Endothelial cell of umbilical vein (primary cell): ENCODE results near the gene ZBTB46. TPM values are rescaled to one million over a fixed set of nuclear protein-coding genes. Genes with fewer than 3 reads are reported as not detected.

ENCODE experiments used
- BruUV-seq: library from RNA; stranded (reverse); fragments of 400-500 nt; replicated peaks from 2 replicates; lab custom pipeline; 2021; lab: Mats Ljungman, UMichigan
- CTCF ChIA-PET: fragments of 300-600, 350-600 bp; sonication (Branson Sonifier 250); formaldehyde crosslinking; loops from one replicate; lab custom pipeline; 2021; ENCODE audit warnings: antibody characterized with exemption, inconsistent platforms; lab: Charles Lee
- POLR2A ChIA-PET: fragments of 300-600, 350-600 bp; sonication (Branson Sonifier 250); formaldehyde crosslinking; loops from one replicate; lab custom pipeline; 2021; ENCODE audit warnings: antibody characterized with exemption, inconsistent platforms; lab: Charles Lee
- DNase-seq: peaks from one replicate; pipeline ENCODE4 v3.0.0-alpha.2; 2011; ENCODE audit warnings: low read depth, low spot score
- FAIRE-seq: peaks from 2 replicates; lab custom pipeline; 2011; peaks lifted over from hg19 to GRCh38; lab: Jason Lieb, UNC
- H2AFZ ChIP-seq: 2 replicates; pipeline ENCODE4 v1.6.0; 2012; ENCODE audit warnings: low read depth, low read length, control low read depth, inconsistent platforms
- H3K27ac ChIP-seq: 2 replicates; pipeline ENCODE4 v1.5.1; 2011; ENCODE audit warnings: low read depth, mild to moderate bottlenecking, control low read depth, low read length, moderate library complexity; ENCODE audit not compliant: insufficient read depth
- H3K27me3 ChIP-seq, 2 experiments: 2 replicates each; pipeline versions ENCODE4 v1.6.0 to v1.6.1; 2011; ENCODE audit warnings: low read length in 2 of 2, mixed read lengths in 1 of 2; ENCODE audit not compliant: control insufficient read depth in 2 of 2, insufficient read depth in 2 of 2
- H3K36me3 ChIP-seq, 2 experiments: 2 replicates in 1 of 2; 3 replicates in 1 of 2; pipeline ENCODE4 v1.5.1; 2011; ENCODE audit warnings: low read length in 2 of 2, mild to moderate bottlenecking in 1 of 2, moderate library complexity in 1 of 2; ENCODE audit not compliant: control insufficient read depth in 2 of 2, insufficient read depth in 2 of 2; ENCODE audit errors: extremely low read depth in 1 of 2
- H3K4me1 ChIP-seq: 3 replicates; pipeline ENCODE4 v1.5.1; 2011; ENCODE audit warnings: mild to moderate bottlenecking, low read length; ENCODE audit not compliant: control insufficient read depth, insufficient read depth; ENCODE audit errors: extremely low read depth
- H3K4me2 ChIP-seq: 2 replicates; pipeline ENCODE4 v1.6.1; 2011; ENCODE audit warnings: low read length, control low read depth, mixed read lengths; ENCODE audit not compliant: insufficient read depth
- H3K4me3 ChIP-seq, 3 experiments: fragments of 200-600 bp in 1 of 3; sonication (generic), shearing (Covaris generic) in 1 of 3; replicated peaks in 1 of 3; 2 replicates each; pipeline ENCODE4 v1.5.1; 2011 to 2016; ENCODE audit warnings: control low read depth in 3 of 3, low read length in 3 of 3, mild to moderate bottlenecking in 2 of 3, inconsistent platforms in 1 of 3, low read depth in 1 of 3, moderate library complexity in 1 of 3; ENCODE audit not compliant: insufficient read depth in 1 of 3
- H3K79me2 ChIP-seq: 2 replicates; pipeline ENCODE4 v1.6.0; 2012; ENCODE audit warnings: low read length, inconsistent platforms; ENCODE audit not compliant: control insufficient read depth, insufficient read depth
- H3K9ac ChIP-seq: replicated peaks from 2 replicates; pipeline ENCODE3; 2011; ENCODE audit warnings: low read length, control low read depth; ENCODE audit not compliant: insufficient read depth; ENCODE audit errors: extremely low read depth
- H3K9me1 ChIP-seq: replicated peaks from 3 replicates; pipeline ENCODE4 v1.6.0; 2011; ENCODE audit warnings: mild to moderate bottlenecking, low read length; ENCODE audit not compliant: control insufficient read depth, insufficient read depth; ENCODE audit errors: extremely low read depth
- H3K9me3 ChIP-seq: replicated peaks from 2 replicates; pipeline ENCODE4 v1.5.1; 2012; ENCODE audit warnings: low read length, inconsistent platforms; ENCODE audit not compliant: control insufficient read depth, insufficient read depth
- H4K20me1 ChIP-seq: replicated peaks from 2 replicates; pipeline ENCODE3; 2011; ENCODE audit warnings: mild to moderate bottlenecking, low read length; ENCODE audit not compliant: control insufficient read depth, insufficient read depth; ENCODE audit errors: extremely low read depth
- CTCF ChIP-seq, 2 donors: IDR thresholded peaks; 1 replicate in 1 of 2; 2 replicates in 1 of 2; pipeline ENCODE4 v1.5.1; 2011; ENCODE audit warnings: low read length in 2 of 2, mild to moderate bottlenecking in 2 of 2, moderate library complexity in 2 of 2, control low read depth in 1 of 2, inconsistent platforms in 1 of 2, low read depth in 1 of 2; ENCODE audit not compliant: insufficient read depth in 1 of 2; ENCODE audit errors: extremely low read depth in 1 of 2
- GATA2 ChIP-seq: IDR thresholded peaks from 2 replicates; pipeline ENCODE4 v1.7.0; 2011; ENCODE audit warnings: low read depth, mild to moderate bottlenecking, moderate library complexity, mixed read lengths, low read length; ENCODE audit not compliant: insufficient read length, insufficient read depth
- MAX ChIP-seq: IDR thresholded peaks from 2 replicates; pipeline ENCODE4 v1.6.1; 2011; ENCODE audit not compliant: insufficient read depth, insufficient read length
- POLR2A ChIP-seq: IDR thresholded peaks from 2 replicates; pipeline ENCODE4 v1.6.1; 2012; ENCODE audit warnings: low read depth, mild to moderate bottlenecking, control low read depth, low read length
- dilution Hi-C: fragments of 300-500 bp; cut with MboI; formaldehyde crosslinking; loops from one replicate; pipeline ENCODE4 v1.15.0; 2019; ENCODE audit warnings: low sequenced_read_pairs; ENCODE audit not compliant: extremely low pct_ligation_motif_present
- intact Hi-C: fragments of 100-400 bp; cut with micrococcal nuclease; formaldehyde crosslinking; loops from one replicate; pipeline ENCODE4 v1.10.0; 2022
- polyA plus RNA-seq, 4 experiments: library from polyadenylated mRNA; depleted of rRNA in 3 of 4; stranded (reverse) in 3 of 4; unstranded in 1 of 4; fragments of >200 nt; gene quantifications; 2 replicates each; pipeline versions ENCODE4 v1.2.1 to v1.2.3, GENCODE V29; 2011 to 2012; ENCODE audit warnings: missing spikeins in 1 of 4
- total RNA-seq: library from RNA; stranded (reverse); gene quantifications from 2 replicates; pipeline ENCODE4 v1.2.3, GENCODE V29; 2021

ZBTB46 gene
- total and polyA plus RNA-seq, 2 donors (not counting 3 experiments of a cell fraction or from before 2014, with no cell fraction given): 1.3 to 7.1 TPM

GRCh38 chr20:63696306-63696627 is 134.8 kb downstream of the ZBTB46 start:
- ChIA-PET CTCF (interaction anchor here (0.6 to 1.9 kb wide), 6 partner anchors 10 to 159 kb away, joined by 3 to 7 read pairs (median 4); partner anchors contain the start of gene PTK6), POLR2A (interaction anchor here (0.6 kb wide), 1 partner anchor 11 kb away, joined by 3 read pairs; no protein-coding TSS in a partner anchor)
- FAIRE-seq (peak; percentile 21), DNase-seq (no peak)
- Histone ChIP-seq H3K79me2 (no peaks in the 10 kb centered on the region), H3K27ac (no peak overlapping the region), H3K9me3 (no peaks in the 10 kb centered on the region), H4K20me1 (no peaks in the 10 kb centered on the region), H3K36me3 (no peaks in the 10 kb centered on the region), H3K4me1 (peaks cover 35% of the 10 kb centered on the region), H3K4me2 (no peak overlapping the region), H3K9ac (no peak overlapping the region), H3K4me3 (peak overlapping the region in 1 of 3 experiments; percentile 34), H2AFZ (no peak overlapping the region), H3K9me1 (no peaks in the 10 kb centered on the region), H3K27me3 (no peaks in the 10 kb centered on the region)
- BruUV-seq: no TSS peak
- no peak for TF ChIP-seq MAX
- intact Hi-C loops: loop anchor here (5.0 kb wide), 1 partner anchor 41 kb away; the partner anchor contains the start of genes LIME1 and SLC2A4RG
- dilution Hi-C loops: no loop called here

GRCh38 chr20:63695424-63696305 is 135.4 kb downstream of the ZBTB46 start:
- no peak overlapping the region for H3K27ac ChIP-seq
- no peaks in the 10 kb centered on the region for H3K9me1 ChIP-seq
- no peak for FAIRE-seq
- H2AFZ ChIP-seq: no peak overlapping the region
- no peak overlapping the region for H3K9ac ChIP-seq
- ChIA-PET CTCF (interaction anchor here (0.6 to 1.9 kb wide), 5 partner anchors 9 to 67 kb away, joined by 3 to 5 read pairs (median 3); no protein-coding TSS in a partner anchor), POLR2A (interaction anchor here (0.6 kb wide), 1 partner anchor 11 kb away, joined by 3 read pairs; no protein-coding TSS in a partner anchor)
- dilution Hi-C loops: no loop called here
- intact Hi-C loops: loop anchor here (5.0 kb wide), 1 partner anchor 42 kb away; the partner anchor contains the start of genes LIME1 and SLC2A4RG
- peaks cover 35% of the 10 kb centered on the region for H3K4me1 ChIP-seq
- H3K9me3 ChIP-seq: no peaks in the 10 kb centered on the region
- no peaks in the 10 kb centered on the region for H3K36me3 ChIP-seq
- TF ChIP-seq CTCF (IDR thresholded peaks at IDR 0.05; ENCODE audit: extremely low read depth in 1 of 2, insufficient read depth in 1 of 2, low read depth in 1 of 2, low read length in 2 of 2) (no peak), GATA2 (no peak), POLR2A (peak; percentile 2)
- no peak overlapping the region for H3K4me2 ChIP-seq
- no peaks in the 10 kb centered on the region for H3K27me3 ChIP-seq
- no peak for DNase-seq
- no peaks in the 10 kb centered on the region for H3K79me2 ChIP-seq
- H3K4me3 ChIP-seq: no peak overlapping the region
- BruUV-seq: TSS peak; percentile 29
- no peaks in the 10 kb centered on the region for H4K20me1 ChIP-seq
